Measurements from ENCODE around the gene BCAP29. TPM values are rescaled to one million over a fixed set of nuclear protein-coding genes. Genes with fewer than 3 reads are reported as not detected.

The BCAP29 gene
- total and polyA plus RNA-seq, 2 of the 4 experiments (the other 2 are of a cell fraction) = 33.0 to 35.1 TPM

- no peak overlapping the region for H3K18ac ChIP-seq (ENCODE audit: low read depth, low read length)
- no peak overlapping the region for H2AK9ac ChIP-seq (replicated peaks; ENCODE audit: low read depth, low read length, poor library complexity)
- no peak overlapping the region for H3K14ac ChIP-seq (replicated peaks; ENCODE audit: low read depth, low read length)
- no peak overlapping the region for H4K91ac ChIP-seq (ENCODE audit: insufficient read depth, low read depth, low read length)
- no peak overlapping the region for H4K5ac ChIP-seq (ENCODE audit: low read depth, low read length)
- no peak overlapping the region for H2AK5ac ChIP-seq (ENCODE audit: low read depth, low read length)
- TF ChIP-seq FOS (IDR thresholded peaks at IDR 0.05; ENCODE audit: low read depth, low read length) (no peak), MXI1 (IDR thresholded peaks at IDR 0.05; ENCODE audit: borderline replicate concordance, low read depth, low read length) (no peak), BHLHE40 (IDR thresholded peaks at IDR 0.05; ENCODE audit: low read depth, low read length) (no peak), ELK1 (IDR thresholded peaks at IDR 0.05; ENCODE audit: borderline replicate concordance, low read depth, low read length) (no peak), RCOR1 (IDR thresholded peaks at IDR 0.05; ENCODE audit: insufficient replicate concordance, low read length) (no peak), MAZ (IDR thresholded peaks at IDR 0.05; ENCODE audit: borderline replicate concordance, low read depth, low read length) (no peak), CTCF (conservative IDR thresholded peaks at IDR 0.05; ENCODE audit: low read depth, low read length) (no peak), POLR2A (IDR thresholded peaks at IDR 0.05; ENCODE audit: low read depth, low read length) (no peak), USF2 (IDR thresholded peaks at IDR 0.05; ENCODE audit: low read depth, low read length) (no peak), CHD1 (IDR thresholded peaks at IDR 0.05; ENCODE audit: low read depth, low read length) (no peak), CEBPB (IDR thresholded peaks at IDR 0.05; ENCODE audit: low read depth, low read length) (no peak), RAD21 (IDR thresholded peaks at IDR 0.05; ENCODE audit: low read length) (no peak), MAFK (IDR thresholded peaks at IDR 0.05; ENCODE audit: low read depth, low read length) (no peak), SMC3 (IDR thresholded peaks at IDR 0.05; ENCODE audit: low read depth, low read length) (no peak), RFX5 (IDR thresholded peaks at IDR 0.05; ENCODE audit: low read depth, low read length) (no peak), NFE2L2 (IDR thresholded peaks at IDR 0.05; ENCODE audit: low read depth, low read length) (no peak)
- no peak overlapping the region for H3K4me3 ChIP-seq (ENCODE audit: insufficient read depth, low read depth, low read length)
- H3K27ac ChIP-seq (ENCODE audit: insufficient read depth, low read length) = no peak overlapping the region
- no peak overlapping the region for H2BK5ac ChIP-seq (ENCODE audit: low read depth, low read length, poor library complexity, severe bottlenecking)
- ChIA-PET CTCF (no interaction called here), POLR2A (ENCODE audit: unreplicated experiment) (no interaction called here)
- no peak overlapping the region for H4K8ac ChIP-seq (ENCODE audit: low read depth in 2 of 2, low read length in 2 of 2)
- no CpG with 5 or more reads among the region's 8 CpGs for WGBS, 2 experiments (ENCODE audit: extremely low coverage in 2 of 2, insufficient read length in 1 of 2)
- H3K9ac ChIP-seq (ENCODE audit: low read depth, low read length) = no peak overlapping the region
- H3K23ac ChIP-seq (ENCODE audit: low read depth, low read length) = no peak overlapping the region
- dilution Hi-C loops (cut with HindIII; ENCODE audit: low sequenced_read_pairs, unreplicated experiment) = no loop called here
- DNase-seq = no peak
- no peak overlapping the region for H2BK120ac ChIP-seq (ENCODE audit: low read depth, low read length)
- no peaks in the 10 kb centered on the region for H3K4me1 ChIP-seq (ENCODE audit: control insufficient read depth, insufficient read depth, low read length)
- no peak overlapping the region for H2AFZ ChIP-seq (replicated peaks; ENCODE audit: low read length, poor library complexity)
- H3K27me3 ChIP-seq (ENCODE audit: control insufficient read depth, insufficient read depth, low read length) = no peaks in the 10 kb centered on the region
- no peak overlapping the region for H2BK20ac ChIP-seq (ENCODE audit: low read depth, low read length)
- no peak for ATAC-seq (ENCODE audit: low read depth)
- no peaks in the 10 kb centered on the region for H3K9me3 ChIP-seq (ENCODE audit: control insufficient read depth, insufficient read depth, low read length)
- no peaks in the 10 kb centered on the region for H4K20me1 ChIP-seq (ENCODE audit: insufficient read depth, low read length)
- H3K79me1 ChIP-seq (ENCODE audit: low read depth in 1 of 2, low read length in 2 of 2) = no peaks in the 10 kb centered on the region
- no peak overlapping the region for H2BK15ac ChIP-seq (ENCODE audit: low read depth, low read length)
- no TSS peak for BruUV-seq (replicated peaks)
- H3K9me1 ChIP-seq (ENCODE audit: insufficient read depth, low read length) = no peaks in the 10 kb centered on the region
- in situ Hi-C loops (cut with MboI; ENCODE audit: low sequenced_read_pairs) = no loop called here
- H3K4ac ChIP-seq (ENCODE audit: low read depth, low read length) = no peak overlapping the region
- H3K36me3 ChIP-seq (ENCODE audit: control insufficient read depth, insufficient read depth, low read length) = no peaks in the 10 kb centered on the region
- H3K56ac ChIP-seq (ENCODE audit: extremely low read depth, insufficient read depth, low read length) = no peak overlapping the region
- intact Hi-C loops (cut with micrococcal nuclease) = no loop called here
- H3K4me2 ChIP-seq (ENCODE audit: low read depth, low read length) = no peak overlapping the region
Observed at GRCh38 chr7:107630342-107630741, 50.3 kb downstream of the BCAP29 start.
